H9 (cell line): ENCODE results near the gene ASCL1. TPM values are rescaled to one million over a fixed set of nuclear protein-coding genes. Genes with fewer than 3 reads are reported as not detected.
A peak's percentile ranks its signal among the peaks of the same experiment; 100 is the strongest.

Experiments used
- DNase-seq: peaks from one replicate; pipeline ENCODE4 v3.0.0-alpha.2; 2017
- H2AFZ ChIP-seq: one replicate; pipeline ENCODE4 v1.6.1; 2013; ENCODE audit warnings: mild to moderate bottlenecking, low read length, control low read depth, moderate library complexity
- H2AK5ac ChIP-seq: 2 replicates; pipeline ENCODE4 v1.6.1; 2013; ENCODE audit warnings: low read length, control low read depth, mixed read lengths; ENCODE audit not compliant: insufficient read length
- H2BK120ac ChIP-seq: one replicate; pipeline ENCODE4 v1.6.1; 2013; ENCODE audit warnings: low read depth, mild to moderate bottlenecking, low read length, control low read depth, inconsistent platforms; ENCODE audit not compliant: poor library complexity, severe bottlenecking
- H2BK12ac ChIP-seq: 2 replicates; pipeline ENCODE4 v1.6.1; 2013; ENCODE audit warnings: low read length, control low read depth, mixed read lengths, low read depth; ENCODE audit not compliant: insufficient read length
- H2BK15ac ChIP-seq: 2 replicates; pipeline ENCODE4 v1.6.1; 2013; ENCODE audit warnings: low read depth, low read length, control low read depth
- H2BK20ac ChIP-seq: one replicate; pipeline ENCODE4 v1.6.1; 2013; ENCODE audit warnings: low read depth, mild to moderate bottlenecking, low read length, control low read depth, inconsistent platforms; ENCODE audit not compliant: poor library complexity, severe bottlenecking
- H2BK5ac ChIP-seq: 2 replicates; pipeline ENCODE4 v1.6.1; 2013; ENCODE audit warnings: low read length, control low read depth, mixed read lengths; ENCODE audit not compliant: insufficient read length
- H3K14ac ChIP-seq: 2 replicates; pipeline ENCODE4 v1.6.1; 2013; ENCODE audit warnings: low read length, control low read depth; ENCODE audit not compliant: insufficient read depth
- H3K18ac ChIP-seq: 2 replicates; pipeline ENCODE4 v1.6.1; 2013; ENCODE audit warnings: low read depth, mild to moderate bottlenecking, mixed read lengths, low read length, control low read depth; ENCODE audit not compliant: insufficient read length
- H3K23ac ChIP-seq: 2 replicates; pipeline ENCODE4 v1.6.1; 2013; ENCODE audit warnings: low read length, control low read depth, mixed read lengths, low read depth; ENCODE audit not compliant: insufficient read length
- H3K23me2 ChIP-seq: 2 replicates; pipeline ENCODE4 v1.6.1; 2013; ENCODE audit warnings: low read depth, mild to moderate bottlenecking, mixed read lengths, low read length, control low read depth; ENCODE audit not compliant: insufficient read length, poor library complexity, severe bottlenecking
- H3K27ac ChIP-seq: 2 replicates; pipeline ENCODE4 v1.5.1; 2013; ENCODE audit warnings: low read length, control low read depth, mixed read lengths, low read depth; ENCODE audit not compliant: insufficient read length
- H3K27me3 ChIP-seq: 2 replicates; pipeline ENCODE4 v1.6.1; 2013; ENCODE audit warnings: low read length, control low read depth, inconsistent platforms; ENCODE audit not compliant: insufficient read depth
- H3K4ac ChIP-seq: 2 replicates; pipeline ENCODE4 v1.6.1; 2013; ENCODE audit warnings: low read depth, mild to moderate bottlenecking, control low read depth, inconsistent platforms, low read length, moderate library complexity
- H3K4me1 ChIP-seq: 2 replicates; pipeline ENCODE4 v1.6.1; 2013; ENCODE audit warnings: low read length, control low read depth, inconsistent platforms; ENCODE audit not compliant: insufficient read depth
- H3K4me2 ChIP-seq: 2 replicates; pipeline ENCODE4 v1.6.1; 2013; ENCODE audit warnings: low read length, control low read depth, mixed read lengths; ENCODE audit not compliant: insufficient read length, insufficient read depth
- H3K56ac ChIP-seq: 2 replicates; pipeline ENCODE4 v1.6.1; 2013; ENCODE audit warnings: low read depth, mild to moderate bottlenecking, mixed read lengths, low read length, control low read depth; ENCODE audit not compliant: insufficient read length
- H3K79me1 ChIP-seq: 2 replicates; pipeline ENCODE4 v1.6.1; 2013; ENCODE audit warnings: low read depth, mild to moderate bottlenecking, moderate library complexity, low read length, control low read depth, inconsistent platforms; ENCODE audit not compliant: insufficient read depth, poor library complexity, severe bottlenecking
- H3K79me2 ChIP-seq: 2 replicates; pipeline ENCODE4 v1.6.1; 2013; ENCODE audit warnings: low read length, control low read depth, inconsistent platforms; ENCODE audit not compliant: insufficient read depth
- H3K9ac ChIP-seq: 2 replicates; pipeline ENCODE4 v1.6.1; 2013; ENCODE audit warnings: low read length, control low read depth, mixed read lengths; ENCODE audit not compliant: insufficient read length; ENCODE audit errors: extremely low read depth
- H3K9me3 ChIP-seq: one replicate; pipeline ENCODE4 v1.6.1; 2013; ENCODE audit warnings: low read depth, low read length, inconsistent platforms; ENCODE audit not compliant: control insufficient read depth
- H3T11ph ChIP-seq: one replicate; pipeline ENCODE4 v1.6.1; 2013; ENCODE audit warnings: mild to moderate bottlenecking, low read length, control low read depth, inconsistent platforms
- H4K20me1 ChIP-seq: one replicate; pipeline ENCODE4 v1.6.1; 2013; ENCODE audit not compliant: control insufficient read depth, insufficient read length, insufficient read depth
- H4K5ac ChIP-seq: 2 replicates; pipeline ENCODE4 v1.6.1; 2013; ENCODE audit warnings: low read depth, mild to moderate bottlenecking, mixed read lengths, low read length, control low read depth; ENCODE audit not compliant: insufficient read length
- H4K8ac ChIP-seq: replicated peaks from 2 replicates; pipeline ENCODE4 v1.6.1; 2013; ENCODE audit warnings: low read length, control low read depth, mixed read lengths, low read depth; ENCODE audit not compliant: insufficient read length
- H4K91ac ChIP-seq: 2 replicates; pipeline ENCODE4 v1.6.1; 2013; ENCODE audit warnings: low read depth, mild to moderate bottlenecking, moderate library complexity, mixed read lengths, low read length, control low read depth; ENCODE audit not compliant: insufficient read length
- H3K27ac Mint-ChIP-seq, 3 experiments: 2 replicates in 2 of 3; 3 replicates in 1 of 3; pipeline ENCODE4 v1.8.0; 2020 to 2021; ENCODE audit warnings: mixed read lengths in 3 of 3, mild to moderate bottlenecking in 1 of 3, moderate library complexity in 1 of 3
- H3K27me3 Mint-ChIP-seq: 2 replicates; pipeline ENCODE4 v1.8.0; 2021; ENCODE audit warnings: low read depth, mild to moderate bottlenecking, moderate library complexity, mixed read lengths
- H3K36me3 Mint-ChIP-seq, 3 experiments: 2 replicates in 2 of 3; 3 replicates in 1 of 3; pipeline ENCODE4 v1.8.0; 2020 to 2021; ENCODE audit warnings: low read depth in 3 of 3, mixed read lengths in 3 of 3; ENCODE audit not compliant: insufficient read depth in 1 of 3
- H3K4me1 Mint-ChIP-seq, 2 experiments: 2 replicates each; pipeline ENCODE4 v1.8.0; 2020; ENCODE audit warnings: mixed read lengths in 2 of 2
- H3K4me3 Mint-ChIP-seq, 2 experiments: 2 replicates in 1 of 2; 3 replicates in 1 of 2; pipeline ENCODE4 v1.8.0; 2020 to 2021; ENCODE audit warnings: mild to moderate bottlenecking in 2 of 2, mixed read lengths in 2 of 2, moderate library complexity in 1 of 2
- H3K9me3 Mint-ChIP-seq, 2 experiments: 2 replicates in 1 of 2; 3 replicates in 1 of 2; pipeline ENCODE4 v1.8.0; 2020; ENCODE audit warnings: mild to moderate bottlenecking in 2 of 2, mixed read lengths in 2 of 2, moderate library complexity in 1 of 2
- CTCF ChIP-seq: fragments of 200-600 bp; sonication (generic); conservative IDR thresholded peaks from 3 replicates; pipeline ENCODE4 v1.8.0; 2021; ENCODE audit warnings: antibody characterized with exemption, mild to moderate bottlenecking
- WGBS: extraction: QIAGEN DNeasy Blood & Tissue Kit; methylation state at CpG from one replicate; pipeline ENCODE4 v1.1.7; 2013; ENCODE audit warnings: missing lambda C conversion rate, low lambda C conversion rate, mixed read lengths; ENCODE audit not compliant: insufficient read length; ENCODE audit errors: extremely low coverage; 5-methylcytosine and 5-hydroxymethylcytosine counted together
- total RNA-seq: library from RNA; stranded (reverse); gene quantifications from 2 replicates; pipeline ENCODE4 v1.2.1, GENCODE V29; 2021

Gene ASCL1
- total RNA-seq, 1 experiment from 2014 or later = not detected

- no peak overlapping the region for H2BK5ac ChIP-seq
- no peak overlapping the region for H3K4me3 Mint-ChIP-seq
- H4K8ac ChIP-seq = no peak overlapping the region
- no peak overlapping the region for H2BK20ac ChIP-seq
- no peak overlapping the region for H3T11ph ChIP-seq
- no peak overlapping the region for H2AK5ac ChIP-seq
- H2BK120ac ChIP-seq = no peak overlapping the region
- peaks cover 92% of the 10 kb centered on the region for H3K27me3 Mint-ChIP-seq
- TF ChIP-seq CTCF = peak; percentile 95
- no peak overlapping the region for H3K18ac ChIP-seq
- no peak overlapping the region for H4K91ac ChIP-seq
- no peaks in the 10 kb centered on the region for H3K9me3 ChIP-seq
- peak; percentile 77 for DNase-seq
- H3K9me3 Mint-ChIP-seq = peaks cover 0 to 3% of the 10 kb centered on the region in 2 experiments; a peak in 2 of 5 replicates
- no peaks in the 10 kb centered on the region; a peak in 1 of 7 replicates for H3K36me3 Mint-ChIP-seq
- H3K27ac ChIP-seq = no peak overlapping the region
- H3K23me2 ChIP-seq = peaks cover 10% of the 10 kb centered on the region
- no peak overlapping the region for H3K27ac Mint-ChIP-seq
- H2AFZ ChIP-seq = no peak overlapping the region
- H3K9ac ChIP-seq = no peak overlapping the region
- H4K5ac ChIP-seq = no peak overlapping the region
- peaks cover 16 to 22% of the 10 kb centered on the region in 2 experiments for H3K4me1 Mint-ChIP-seq
- H3K14ac ChIP-seq = no peak overlapping the region
- H2BK15ac ChIP-seq = no peak overlapping the region
- WGBS = no CpG with 5 or more reads among the region's 11 CpGs
- no peaks in the 10 kb centered on the region for H3K79me1 ChIP-seq
- H3K79me2 ChIP-seq = no peaks in the 10 kb centered on the region
- H3K23ac ChIP-seq = no peak overlapping the region
- peak overlapping the region; percentile 15 for H3K4me2 ChIP-seq
- no peak overlapping the region for H3K4ac ChIP-seq
- H3K56ac ChIP-seq = no peak overlapping the region
- no peaks in the 10 kb centered on the region for H4K20me1 ChIP-seq
- peaks cover 44% of the 10 kb centered on the region for H3K27me3 ChIP-seq
- no peak overlapping the region for H2BK12ac ChIP-seq
- H3K4me1 ChIP-seq = no peaks in the 10 kb centered on the region
Observed at GRCh38 chr12:102948941-102949352, 8.5 kb upstream of the ASCL1 start.
